ENCODE data around the gene SUMO4. TPM values are rescaled to one million over a fixed set of nuclear protein-coding genes. Genes with fewer than 3 reads are reported as not detected.
"Not testable (repeated sequence)": the region's sequence is repeated elsewhere in the genome, so short reads cannot be mapped to it uniquely, and the experiment has no call there.

Gene SUMO4
- total and polyA plus RNA-seq, 2 of the 8 experiments (the other 6 are each of a cell fraction or from before 2014, with no cell fraction given) = 0.09 to 1.3 TPM

GRCh38 chr6:149444360-149445094 is 44.5 kb downstream of the SUMO4 start:
- H2BK5ac ChIP-seq (ENCODE audit: low read depth, low read length); H3K4me1 ChIP-seq (replicated peaks in 1 of 4; ENCODE audit: control insufficient read depth in 3 of 4, insufficient read depth in 4 of 4, low read length in 3 of 4); H3K18ac ChIP-seq (ENCODE audit: extremely low read depth, low read length); H2AK5ac ChIP-seq (ENCODE audit: low read depth, low read length); H3K23ac ChIP-seq (ENCODE audit: insufficient read length); H2BK20ac ChIP-seq (ENCODE audit: low read length); H2BK120ac ChIP-seq (replicated peaks; ENCODE audit: low read depth, low read length); H4K20me1 ChIP-seq (replicated peaks in 1 of 2; ENCODE audit: control insufficient read depth in 1 of 2, insufficient read depth in 2 of 2, low read length in 2 of 2); H3K27me3 ChIP-seq (replicated peaks in 1 of 4; ENCODE audit: control insufficient read depth in 3 of 4, extremely low read depth in 1 of 4, insufficient read depth in 3 of 4, low read length in 3 of 4); H3K4me2 ChIP-seq (ENCODE audit: insufficient read depth in 1 of 2, low read depth in 2 of 2, low read length in 2 of 2); H2BK15ac ChIP-seq (ENCODE audit: low read length); H3K23me2 ChIP-seq (ENCODE audit: low read depth, low read length); FAIRE-seq; H3K4ac ChIP-seq (replicated peaks; ENCODE audit: insufficient read length, low read depth, low read length); DNase-seq (ENCODE audit: low read depth in 1 of 2, low spot score in 2 of 2); H3K9me3 ChIP-seq (ENCODE audit: insufficient read depth in 2 of 2, low read depth in 1 of 2, low read length in 1 of 2); H3K56ac ChIP-seq (replicated peaks; ENCODE audit: insufficient read length, low read depth, low read length); H3K9ac ChIP-seq (replicated peaks in 1 of 4; ENCODE audit: extremely low read depth in 1 of 4, low read depth in 3 of 4, low read length in 3 of 4); H3K27ac ChIP-seq (ENCODE audit: low read depth, low read length); H3K79me1 ChIP-seq (ENCODE audit: low read depth, low read length); H3K79me2 ChIP-seq (ENCODE audit: control insufficient read depth in 1 of 2, insufficient read depth in 2 of 2, low read length in 2 of 2); H3K4me3 ChIP-seq (ENCODE audit: extremely low read depth in 1 of 4, insufficient read depth in 2 of 4, low read depth in 3 of 4, low read length in 4 of 4); H2AFZ ChIP-seq (ENCODE audit: low read length); H3K14ac ChIP-seq (ENCODE audit: insufficient read length); H3K36me3 ChIP-seq (ENCODE audit: control insufficient read depth in 2 of 4, insufficient read depth in 4 of 4, low read length in 3 of 4); H4K91ac ChIP-seq (replicated peaks; ENCODE audit: insufficient read length, low read length); POLR2A ChIA-PET (ENCODE audit: partially characterized antibody); H4K5ac ChIP-seq (ENCODE audit: insufficient read length, low read depth, low read length); H2BK12ac ChIP-seq (ENCODE audit: low read depth, low read length): not testable (repeated sequence)
- H4K8ac ChIP-seq (ENCODE audit: extremely low read depth, insufficient read depth, low read length) = peak overlapping the region; percentile 79; the same call in 1 of the 2 replicates
- CTCF ChIA-PET (ENCODE audit: partially characterized antibody) = interaction anchor here (0.9 to 3.1 kb wide), 2 partner anchors 12 to 73 kb away, joined by 3 to 16 read pairs; no protein-coding TSS in a partner anchor
- 68% methylated on average over 3 of the region's 3 CpGs; no CpG with 5 or more reads in 1 of the 2 experiments for WGBS, 2 experiments (ENCODE audit: extremely low coverage in 1 of 2, insufficient coverage in 1 of 2, insufficient read length in 1 of 2, insufficient replicate concordance in 2 of 2, low coverage in 1 of 2, low lambda C conversion rate in 2 of 2, missing lambda C conversion rate in 1 of 2)

All from H1 (cell line).